ENCODE data around the gene SPATA13. TPM values are rescaled to one million over a fixed set of nuclear protein-coding genes. Genes with fewer than 3 reads are reported as not detected.
A peak's percentile ranks its signal among the peaks of the same experiment; 100 is the strongest.
"Not testable (repeated sequence)": the region's sequence is repeated elsewhere in the genome, so short reads cannot be mapped to it uniquely, and the experiment has no call there.

The SPATA13 gene
- total RNA-seq, 1 donor from 2014 or later, result 9.9 TPM

- ATAC-seq (no peak), DNase-seq (ENCODE audit: missing footprints) (no peak)
- intact Hi-C loops (cut with DNase I), result no loop called here
Observed at GRCh38 chr13:24282256-24282655, 121.7 kb downstream of the SPATA13 start.

- DNase-seq (ENCODE audit: missing footprints) (no peak), ATAC-seq (no peak)
- intact Hi-C loops (cut with DNase I), result no loop called here
Observed at GRCh38 chr13:24284889-24285565, 124.5 kb downstream of the SPATA13 start.

GRCh38 chr13:24286624-24287023 is 126.1 kb downstream of the SPATA13 start:
- no peak for ATAC-seq
- intact Hi-C loops (cut with DNase I), result no loop called here
- no peak for DNase-seq (ENCODE audit: missing footprints)

GRCh38 chr13:24287748-24288287 is 127.3 kb downstream of the SPATA13 start:
- DNase-seq (ENCODE audit: missing footprints) (no peak), ATAC-seq (no peak)
- intact Hi-C loops (cut with DNase I), result no loop called here

- DNase-seq (ENCODE audit: missing footprints) (no peak), ATAC-seq (no peak)
- intact Hi-C loops (cut with DNase I), result no loop called here
Observed at GRCh38 chr13:24288870-24289269, 128.3 kb downstream of the SPATA13 start.

- no peak for ATAC-seq
- DNase-seq (ENCODE audit: missing footprints), result no peak
- intact Hi-C loops (cut with DNase I), result no loop called here
Observed at GRCh38 chr13:24290280-24290932, 129.9 kb downstream of the SPATA13 start.

GRCh38 chr13:24292481-24292880 is 132.0 kb downstream of the SPATA13 start:
- no peak for ATAC-seq
- intact Hi-C loops (cut with DNase I), result no loop called here

GRCh38 chr13:24293746-24294145 is 133.2 kb downstream of the SPATA13 start:
- intact Hi-C loops (cut with DNase I), result no loop called here
- ATAC-seq, result no peak
- DNase-seq (ENCODE audit: missing footprints), result no peak

More at GRCh38 chr13:24292481-24292880, 132.0 kb downstream of the SPATA13 start:
- DNase-seq (ENCODE audit: missing footprints), result no peak

- ATAC-seq, result no peak
- intact Hi-C loops (cut with DNase I), result no loop called here
- DNase-seq (ENCODE audit: missing footprints), result no peak
Observed at GRCh38 chr13:24299488-24300114, 139.1 kb downstream of the SPATA13 start.

- DNase-seq (ENCODE audit: missing footprints), result no peak
- ATAC-seq, result no peak
- intact Hi-C loops (cut with DNase I), result no loop called here
Observed at GRCh38 chr13:24301434-24301833, 140.9 kb downstream of the SPATA13 start.

GRCh38 chr13:24301911-24302310 is 141.4 kb downstream of the SPATA13 start:
- DNase-seq (ENCODE audit: missing footprints), result no peak
- intact Hi-C loops (cut with DNase I), result no loop called here
- no peak for ATAC-seq

GRCh38 chr13:24304620-24305019 is 144.1 kb downstream of the SPATA13 start:
- intact Hi-C loops (cut with DNase I), result loop anchor here (5.0 kb wide), 1 partner anchor 37 kb away; no protein-coding TSS in a partner anchor
- DNase-seq (ENCODE audit: missing footprints), result no peak
- ATAC-seq, result no peak

GRCh38 chr13:24306632-24307031 is 146.1 kb downstream of the SPATA13 start:
- ATAC-seq (no peak), DNase-seq (ENCODE audit: missing footprints) (no peak)
- intact Hi-C loops (cut with DNase I), result loop anchor here (5.0 kb wide), 1 partner anchor 39 kb away; no protein-coding TSS in a partner anchor

GRCh38 chr13:24307211-24308067 is 146.9 kb downstream of the SPATA13 start:
- DNase-seq (ENCODE audit: missing footprints) (no peak), ATAC-seq (no peak)
- intact Hi-C loops (cut with DNase I), result loop anchor here (5.0 kb wide), 1 partner anchor 40 kb away; no protein-coding TSS in a partner anchor

GRCh38 chr13:24308068-24308445 is 147.5 kb downstream of the SPATA13 start:
- intact Hi-C loops (cut with DNase I), result loop anchor here (5.0 kb wide), 1 partner anchor 41 kb away; no protein-coding TSS in a partner anchor
- peak; percentile 28 for ATAC-seq

GRCh38 chr13:24308488-24309020 is 148.0 kb downstream of the SPATA13 start:
- ATAC-seq (peak; percentile 37), DNase-seq (ENCODE audit: missing footprints) (no peak)
- intact Hi-C loops (cut with DNase I), result loop anchor here (5.0 kb wide), 1 partner anchor 41 kb away; no protein-coding TSS in a partner anchor

More at GRCh38 chr13:24308068-24308445, 147.5 kb downstream of the SPATA13 start:
- DNase-seq (ENCODE audit: missing footprints), result no peak

GRCh38 chr13:24309300-24309699 is 148.8 kb downstream of the SPATA13 start, which contains the start of gene C1QTNF9:
Gene C1QTNF9 (plus strand): TSS chr13:24309580. CDS start chr13:24316004, 6,424 bp downstream.
- not testable (repeated sequence) for ATAC-seq; DNase-seq (ENCODE audit: missing footprints)
- intact Hi-C loops (cut with DNase I), result loop anchor here (5.0 kb wide), 1 partner anchor 42 kb away; no protein-coding TSS in a partner anchor

GRCh38 chr13:24313439-24313838 is 152.9 kb downstream of the SPATA13 start:
- intact Hi-C loops (cut with DNase I), result no loop called here
- no peak for DNase-seq (ENCODE audit: missing footprints)
- no peak for ATAC-seq

Data from Right ventricle myocardium inferior (tissue), 1 donor.